GM19193 (cell line): ENCODE results near the gene GANC.

Experiments
- POLR2A ChIP-seq: IDR thresholded peaks from 4 replicates; pipeline ENCODE4 v1.6.1; 2011; ENCODE audit not compliant: insufficient read depth, insufficient read length; ENCODE audit errors: extremely low read depth

Gene GANC, protein sequence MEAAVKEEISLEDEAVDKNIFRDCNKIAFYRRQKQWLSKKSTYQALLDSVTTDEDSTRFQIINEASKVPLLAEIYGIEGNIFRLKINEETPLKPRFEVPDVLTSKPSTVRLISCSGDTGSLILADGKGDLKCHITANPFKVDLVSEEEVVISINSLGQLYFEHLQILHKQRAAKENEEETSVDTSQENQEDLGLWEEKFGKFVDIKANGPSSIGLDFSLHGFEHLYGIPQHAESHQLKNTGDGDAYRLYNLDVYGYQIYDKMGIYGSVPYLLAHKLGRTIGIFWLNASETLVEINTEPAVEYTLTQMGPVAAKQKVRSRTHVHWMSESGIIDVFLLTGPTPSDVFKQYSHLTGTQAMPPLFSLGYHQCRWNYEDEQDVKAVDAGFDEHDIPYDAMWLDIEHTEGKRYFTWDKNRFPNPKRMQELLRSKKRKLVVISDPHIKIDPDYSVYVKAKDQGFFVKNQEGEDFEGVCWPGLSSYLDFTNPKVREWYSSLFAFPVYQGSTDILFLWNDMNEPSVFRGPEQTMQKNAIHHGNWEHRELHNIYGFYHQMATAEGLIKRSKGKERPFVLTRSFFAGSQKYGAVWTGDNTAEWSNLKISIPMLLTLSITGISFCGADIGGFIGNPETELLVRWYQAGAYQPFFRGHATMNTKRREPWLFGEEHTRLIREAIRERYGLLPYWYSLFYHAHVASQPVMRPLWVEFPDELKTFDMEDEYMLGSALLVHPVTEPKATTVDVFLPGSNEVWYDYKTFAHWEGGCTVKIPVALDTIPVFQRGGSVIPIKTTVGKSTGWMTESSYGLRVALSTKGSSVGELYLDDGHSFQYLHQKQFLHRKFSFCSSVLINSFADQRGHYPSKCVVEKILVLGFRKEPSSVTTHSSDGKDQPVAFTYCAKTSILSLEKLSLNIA (N-terminal part only)

DNA sequence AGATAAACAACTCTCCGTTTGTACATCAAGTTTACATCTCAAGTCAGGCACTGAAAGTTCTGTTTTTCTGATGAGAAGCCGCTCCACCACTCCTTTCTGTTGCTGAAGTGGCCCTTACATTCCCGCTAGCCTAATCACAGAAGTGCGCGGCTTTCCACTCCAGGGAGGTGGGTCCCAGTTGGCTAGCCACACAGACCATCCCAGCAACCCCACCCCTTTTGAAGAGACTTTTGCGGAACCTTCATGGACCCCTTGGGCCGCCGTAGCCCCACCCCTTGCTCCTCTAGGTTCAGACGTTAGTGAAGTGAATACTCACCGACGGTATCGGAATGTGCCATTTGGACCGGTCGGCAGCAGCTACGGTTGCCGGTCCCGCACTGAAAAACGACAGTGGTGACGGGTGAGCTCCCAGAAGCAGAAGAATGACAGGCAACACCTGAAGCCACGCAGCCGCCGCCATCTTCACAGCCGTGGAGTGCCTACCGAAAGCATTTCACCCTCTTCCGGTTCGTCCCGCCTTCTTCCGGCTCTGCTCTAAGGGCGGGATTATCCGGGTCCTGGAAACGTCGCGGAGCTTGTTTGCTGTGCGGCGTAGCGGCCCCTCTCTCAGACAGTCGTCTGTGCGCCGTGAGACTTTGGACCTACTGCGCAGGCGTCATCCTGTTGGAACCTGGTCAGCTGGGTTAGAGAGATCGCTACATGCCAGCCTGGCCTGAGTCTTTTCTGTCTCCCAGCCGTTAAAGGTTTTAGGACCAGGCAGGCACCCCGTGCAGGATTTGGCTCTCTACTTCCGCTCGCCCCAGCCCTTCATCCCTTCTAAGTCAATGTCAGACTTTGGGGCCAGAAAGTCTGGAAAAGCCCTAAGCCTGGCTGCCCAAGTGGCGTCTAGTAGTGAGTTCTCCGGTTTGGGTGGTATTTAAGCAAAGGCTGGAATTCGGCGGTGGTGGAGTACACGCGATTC lies at the start of gene GANC, which contains the start of gene TMEM87A:
Gene GANC (plus strand): TSS at position 263 of the 961 bp plus-strand sequence. CDS start 1,281 bp downstream, outside the sequence.
Gene TMEM87A (minus strand): TSS at position 495 of the 961 bp plus-strand sequence. CDS start 35 bp downstream, at position 460.
- TF ChIP-seq POLR2A: peak; percentile 98

DNA sequence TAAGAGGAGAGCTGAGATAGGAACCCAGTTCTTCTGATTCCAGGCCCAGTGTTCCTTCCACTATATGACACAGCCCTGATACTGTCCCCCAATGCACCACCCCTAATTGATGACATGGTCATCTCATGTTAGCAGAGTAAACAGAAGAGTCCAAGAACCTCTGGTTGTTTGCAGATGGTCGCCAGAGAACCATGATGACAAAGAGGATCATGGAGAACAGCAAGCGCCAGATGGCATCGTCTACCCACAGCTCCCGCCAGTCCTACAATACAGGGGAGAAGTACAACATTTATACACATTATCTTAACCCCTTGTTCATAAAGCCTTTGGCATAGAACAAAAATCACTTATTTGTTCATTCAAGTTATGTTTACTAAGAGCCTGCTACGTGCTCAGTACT lies 46.4 kb upstream of the GANC start:
- TF ChIP-seq POLR2A: no peak

DNA sequence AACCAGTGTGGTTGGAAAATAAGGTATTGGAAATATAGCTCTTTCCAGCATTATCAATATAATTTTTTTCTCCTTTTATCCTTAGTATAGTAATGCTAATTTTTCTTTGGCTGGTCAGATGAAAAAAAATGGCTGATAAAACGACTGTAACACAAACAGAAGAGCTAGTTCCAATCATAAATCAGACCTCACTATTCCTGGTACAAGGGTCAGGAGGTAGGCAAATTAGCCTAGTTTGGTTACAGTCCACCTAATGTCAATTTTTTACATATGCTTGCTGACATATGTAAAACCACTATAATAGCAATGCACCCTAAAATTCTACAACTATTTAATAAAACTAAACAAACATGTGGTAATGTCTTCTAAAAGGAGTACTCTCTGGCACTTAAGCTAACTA lies 45.0 kb upstream of the GANC start:
- no peak for TF ChIP-seq POLR2A

DNA sequence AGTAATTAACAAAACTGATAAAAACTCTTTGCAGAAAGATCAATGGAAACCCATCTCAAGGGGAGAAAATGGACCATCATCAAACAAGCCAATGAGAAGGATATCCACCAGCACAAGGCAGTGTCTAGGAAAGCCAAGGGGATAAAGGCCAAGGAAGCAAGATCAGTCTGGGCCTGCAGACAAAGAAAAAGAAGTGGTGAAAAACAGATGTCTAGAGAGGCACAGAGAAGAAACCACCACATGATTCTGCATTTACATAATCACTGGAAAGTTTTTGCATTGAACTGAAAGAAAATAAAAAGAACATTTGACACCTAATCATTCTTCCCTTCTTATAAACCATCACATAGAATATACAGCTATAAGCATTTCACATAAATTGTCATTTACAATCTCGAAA lies 41.9 kb upstream of the GANC start:
- TF ChIP-seq POLR2A: no peak

DNA sequence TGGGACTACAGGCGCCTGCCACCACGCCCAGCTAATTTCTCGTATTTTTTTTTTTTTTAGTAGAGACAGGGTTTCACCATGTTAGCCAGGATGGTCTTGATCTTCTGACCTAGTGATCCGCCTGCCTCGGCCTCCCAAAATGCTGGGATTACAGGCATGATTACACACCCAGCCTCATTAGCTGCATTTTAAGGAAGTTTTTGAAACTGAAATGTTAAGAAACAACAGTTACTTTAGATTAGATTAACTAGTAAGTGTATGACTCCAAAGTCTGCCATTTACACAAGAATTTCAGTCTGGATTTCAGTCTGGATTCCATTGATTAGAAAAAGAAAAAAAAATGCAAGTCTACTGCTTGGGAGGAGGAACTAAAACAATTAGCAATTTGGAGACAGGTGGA lies 40.4 kb upstream of the GANC start:
- no peak for TF ChIP-seq POLR2A

DNA sequence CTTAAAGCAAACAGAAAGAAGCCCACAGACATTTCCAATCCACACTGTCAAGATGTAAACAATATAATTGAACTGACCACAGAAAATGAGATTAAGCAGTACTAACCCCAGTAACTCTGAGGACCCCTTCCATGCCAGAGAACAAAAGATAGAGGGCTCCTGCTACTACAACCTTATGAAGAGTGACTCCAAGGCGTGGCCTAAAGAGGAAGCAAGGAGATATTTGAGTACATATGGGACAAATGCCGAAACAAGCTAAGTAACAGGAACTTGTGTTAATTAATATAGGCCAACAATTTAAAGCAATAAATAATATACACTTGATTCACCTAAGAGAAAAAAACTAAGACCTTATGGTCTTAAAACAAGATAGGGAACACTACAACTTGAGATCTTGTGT lies 39.9 kb upstream of the GANC start:
- TF ChIP-seq POLR2A: no peak

DNA sequence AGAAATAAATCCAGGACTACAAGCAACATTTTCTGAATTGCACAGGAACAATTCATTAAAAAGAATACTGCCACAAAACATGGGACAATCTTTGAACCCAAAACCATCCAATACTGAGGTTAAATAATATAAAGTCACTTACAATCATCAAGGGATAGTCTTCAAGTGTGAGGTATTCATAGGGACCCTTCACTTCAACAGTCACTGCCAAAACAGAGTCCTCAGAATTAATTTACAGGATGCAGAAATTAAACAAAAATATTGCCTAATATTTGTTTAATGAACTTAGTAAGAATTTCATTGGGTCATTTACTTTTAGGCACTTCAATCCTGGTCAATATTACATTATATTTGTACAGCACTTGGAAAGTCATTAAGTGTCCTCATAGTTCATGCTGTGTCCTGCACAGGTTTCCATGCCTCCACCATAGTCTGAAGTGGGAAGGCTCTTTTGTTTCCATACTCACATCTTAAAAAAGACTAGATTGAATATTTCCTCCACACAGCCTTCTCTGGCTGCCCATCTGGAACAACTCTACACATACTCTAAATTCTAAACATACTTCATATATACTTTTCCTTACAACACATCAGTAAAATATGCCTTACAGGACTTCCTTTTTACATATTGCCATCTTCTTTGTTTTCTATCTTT lies 33.3 kb upstream of the GANC start:
- no peak for TF ChIP-seq POLR2A

DNA sequence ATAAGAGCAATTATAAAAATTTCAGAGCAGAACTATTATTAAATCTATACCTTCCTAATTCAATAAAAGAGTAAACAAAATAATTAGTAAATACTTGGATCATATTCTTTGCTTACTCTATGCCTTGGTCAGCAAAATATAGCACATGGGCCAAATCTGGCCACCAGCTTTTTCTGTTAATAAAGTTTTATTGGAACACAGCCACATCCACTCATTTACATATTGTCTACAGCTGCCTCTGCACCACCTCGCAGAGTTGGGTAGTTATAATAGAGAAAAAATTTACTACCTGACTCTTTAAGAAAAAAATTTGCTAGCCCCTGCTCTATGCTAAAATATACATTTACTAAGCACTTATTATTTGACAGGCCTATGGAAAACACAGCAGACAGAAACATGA lies 32.2 kb upstream of the GANC start:
- TF ChIP-seq POLR2A: no peak

DNA sequence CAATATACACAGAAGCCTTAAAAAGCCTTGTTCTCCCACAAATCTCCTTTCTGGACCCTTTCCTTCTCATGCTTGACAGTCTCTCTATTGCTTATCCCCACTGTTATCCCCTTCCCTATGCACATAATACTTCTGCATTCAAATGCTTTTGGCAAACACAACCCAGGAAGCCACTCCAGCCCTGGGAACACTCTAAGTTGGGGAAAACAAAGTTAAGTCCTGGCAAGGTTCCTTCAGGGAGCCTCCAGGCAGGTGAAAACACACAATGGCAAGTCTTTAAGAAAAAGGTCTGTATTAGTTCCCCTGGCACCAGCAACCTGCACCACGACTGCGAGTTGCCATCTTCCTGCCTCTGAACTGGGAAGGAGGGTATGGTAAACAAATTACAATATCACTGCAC lies 19.7 kb upstream of the GANC start:
- no peak for TF ChIP-seq POLR2A

DNA sequence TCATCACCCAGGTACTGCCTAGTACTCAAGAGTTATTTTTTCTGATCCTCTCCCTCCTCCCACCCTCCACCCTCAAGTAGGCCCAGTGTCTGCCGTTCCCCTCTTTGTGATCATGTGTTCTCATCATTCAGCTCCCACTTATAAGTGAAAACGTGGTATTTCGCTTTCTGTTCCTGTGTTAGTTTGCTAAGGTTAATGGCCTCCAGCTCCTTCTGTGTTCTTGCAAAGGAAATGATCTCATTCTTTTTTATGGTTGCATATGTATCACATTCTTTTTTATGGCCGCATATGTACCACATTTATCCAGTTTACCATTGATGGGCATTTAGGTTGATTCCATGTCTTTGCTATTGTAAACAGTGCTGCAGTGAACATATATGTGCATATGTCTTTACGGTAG lies 8.2 kb upstream of the GANC start:
- no peak for TF ChIP-seq POLR2A

DNA sequence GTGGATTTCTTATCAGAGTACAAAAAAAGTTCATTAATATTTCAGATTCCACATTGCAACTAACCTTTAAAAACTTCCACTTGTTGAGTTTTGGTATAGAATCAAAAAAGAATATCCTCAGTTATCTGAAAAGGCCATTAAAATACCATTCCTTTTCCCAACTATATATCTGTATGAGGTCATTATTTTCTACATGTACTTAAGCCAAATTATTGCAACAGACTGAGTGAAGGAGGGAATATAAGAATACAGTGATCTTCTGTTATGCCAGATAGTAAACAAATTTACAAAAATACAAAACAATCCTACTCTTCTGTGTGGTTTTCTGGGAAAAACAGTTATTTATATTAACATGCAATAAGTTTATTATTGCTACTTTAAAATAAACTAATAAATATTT lies 5.7 kb upstream of the GANC start:
- no peak for TF ChIP-seq POLR2A

DNA sequence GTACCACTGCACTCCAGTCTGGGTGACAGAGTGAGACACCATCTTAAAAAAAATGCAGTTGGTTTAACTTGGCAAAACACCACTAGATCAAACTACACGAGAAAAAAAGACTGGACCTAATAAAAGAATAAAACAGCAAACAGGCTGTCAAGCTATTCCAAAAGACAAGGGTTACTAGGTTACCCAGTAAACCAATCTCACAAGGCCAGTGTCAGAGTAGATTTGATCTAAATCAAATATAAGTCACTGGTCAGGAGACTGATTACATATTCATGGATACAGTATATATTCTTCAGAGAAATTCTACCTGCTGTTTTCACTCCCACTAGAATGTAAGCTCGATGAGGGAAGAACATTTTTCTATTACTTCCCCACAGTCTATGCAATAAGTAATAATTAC lies 2.5 kb upstream of the GANC start:
- TF ChIP-seq POLR2A: no peak

DNA sequence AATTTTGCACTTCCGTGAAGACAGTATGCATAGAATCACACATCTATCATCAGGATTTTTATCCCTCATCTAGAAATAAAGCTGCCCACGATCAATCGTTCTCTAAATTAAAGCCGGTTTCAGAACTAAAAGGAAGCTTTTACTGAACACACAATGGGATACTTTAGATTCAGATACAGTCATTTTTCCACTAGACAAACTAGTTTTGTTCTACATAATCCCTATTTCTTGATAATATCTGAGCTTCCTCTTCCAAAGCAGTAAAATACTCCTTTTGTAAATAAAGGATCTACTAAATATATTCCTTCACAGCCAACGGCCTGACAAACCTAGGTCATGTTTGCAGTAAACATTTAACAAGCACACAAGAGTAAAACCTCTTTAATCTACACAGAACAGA lies 2.0 kb upstream of the GANC start:
- TF ChIP-seq POLR2A: no peak
